SH-SY5Y (cell line): ENCODE data around the gene IL22RA1.

Experiments used
- GATA2 ChIP-seq: IDR thresholded peaks from 2 replicates; pipeline ENCODE4 v1.6.1; 2011; ENCODE audit warnings: mild to moderate bottlenecking, low read depth, low read length
- GATA3 ChIP-seq: IDR thresholded peaks from 2 replicates; pipeline ENCODE4 v1.6.1; 2011; ENCODE audit warnings: low read depth, mild to moderate bottlenecking, low read length, moderate library complexity

Gene IL22RA1

GRCh38 chr1:24119859-24120756 is 22.8 kb downstream of the IL22RA1 start:
- no peak for TF ChIP-seq GATA2
- TF ChIP-seq GATA3 = no peak

DNA sequence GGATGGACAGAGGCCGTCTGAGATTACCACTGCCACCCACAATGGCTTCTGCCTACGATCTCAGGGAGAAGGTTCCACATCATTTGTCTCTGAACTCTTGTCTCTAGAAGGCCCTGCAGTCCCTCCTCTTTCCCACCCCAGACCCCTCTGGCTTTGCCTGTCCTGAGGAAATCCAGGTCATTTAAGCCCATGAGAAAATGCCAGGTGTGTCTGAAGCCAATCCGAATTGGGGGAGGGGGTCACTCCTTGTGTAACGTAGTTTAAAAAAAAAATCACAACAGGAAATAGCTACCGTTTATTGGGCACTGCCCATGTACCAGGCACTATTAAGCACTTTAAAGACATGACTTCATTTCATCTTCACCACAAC is 23.5 kb downstream of the IL22RA1 start:
- no peak for TF ChIP-seq GATA2
- no peak for TF ChIP-seq GATA3

DNA sequence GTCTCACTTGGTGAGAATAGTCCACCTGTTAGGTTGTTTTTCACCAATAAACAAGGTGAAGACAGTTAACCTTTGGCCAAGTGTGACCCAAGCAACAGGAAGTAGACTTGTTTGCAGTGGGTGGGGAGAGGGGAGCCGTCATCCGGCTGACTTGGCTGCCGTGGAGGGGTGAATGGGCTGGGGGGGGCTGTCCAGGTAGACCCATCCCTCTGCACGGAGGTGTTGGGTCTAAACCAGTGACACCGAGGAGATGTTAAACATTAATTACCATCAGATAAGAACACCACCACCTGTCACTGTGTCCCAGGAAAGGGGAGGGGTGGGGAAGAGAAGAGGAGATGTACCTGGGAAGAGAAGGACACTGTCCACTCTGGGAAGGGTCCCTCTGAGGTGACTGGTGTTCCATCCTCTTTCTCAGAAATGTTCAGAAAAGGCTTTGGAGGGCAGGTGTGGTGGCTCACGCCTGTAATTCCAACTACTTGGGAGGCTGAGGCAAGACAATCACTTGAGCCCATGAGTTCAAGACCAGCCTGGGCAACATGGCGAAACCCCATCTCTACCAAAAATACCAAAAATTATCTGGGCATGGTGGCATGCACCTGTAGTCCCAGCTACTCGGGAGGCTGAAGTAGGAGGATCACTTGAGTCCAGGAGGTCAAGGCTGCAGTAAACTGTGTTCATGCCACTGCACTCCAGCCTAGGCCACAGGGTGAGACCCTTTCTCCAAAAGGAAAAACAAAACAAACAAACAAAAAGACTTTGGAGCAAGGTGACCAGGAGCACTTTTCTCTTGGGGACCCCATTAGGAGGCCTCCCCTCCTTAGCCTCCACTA is 24.3 kb downstream of the IL22RA1 start:
- TF ChIP-seq GATA3 (no peak), GATA2 (no peak)

- no peak for TF ChIP-seq GATA3
- TF ChIP-seq GATA2 = no peak
Measured at GRCh38 chr1:24117722-24118409, 25.1 kb downstream of the IL22RA1 start.

- no peak for TF ChIP-seq GATA3
- TF ChIP-seq GATA2 = no peak
Measured at GRCh38 chr1:24117132-24117531, 25.8 kb downstream of the IL22RA1 start.

- no peak for TF ChIP-seq GATA2
- no peak for TF ChIP-seq GATA3
Measured at GRCh38 chr1:24114753-24115152, 28.2 kb downstream of the IL22RA1 start.

DNA sequence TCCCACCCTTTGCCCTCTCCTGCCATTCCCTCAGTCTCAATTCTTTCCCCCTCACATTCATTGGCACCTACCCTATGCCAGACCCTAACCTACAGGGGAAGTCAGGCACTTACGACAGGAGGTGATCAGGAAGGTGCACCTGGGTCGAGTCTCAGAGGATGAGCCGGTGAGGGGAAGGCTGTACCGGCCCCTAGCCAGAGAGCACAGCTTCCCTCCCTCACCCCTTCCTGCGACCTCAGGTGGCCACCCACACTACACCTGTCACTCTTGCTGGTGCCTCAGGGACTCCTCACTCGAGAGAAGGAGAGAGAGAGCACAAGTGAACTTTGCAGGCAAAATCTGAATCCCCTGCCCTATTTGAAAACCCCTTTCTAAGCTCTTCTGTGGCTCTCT is 29.3 kb downstream of the IL22RA1 start:
- TF ChIP-seq GATA3 = no peak
- no peak for TF ChIP-seq GATA2

GRCh38 chr1:24111996-24112779 is 30.8 kb downstream of the IL22RA1 start, which contains the start of gene MYOM3:
MYOM3 (minus strand) TSS chr1:24112135; CDS start chr1:24108636, 3,499 bp downstream.
- no peak for TF ChIP-seq GATA3

DNA sequence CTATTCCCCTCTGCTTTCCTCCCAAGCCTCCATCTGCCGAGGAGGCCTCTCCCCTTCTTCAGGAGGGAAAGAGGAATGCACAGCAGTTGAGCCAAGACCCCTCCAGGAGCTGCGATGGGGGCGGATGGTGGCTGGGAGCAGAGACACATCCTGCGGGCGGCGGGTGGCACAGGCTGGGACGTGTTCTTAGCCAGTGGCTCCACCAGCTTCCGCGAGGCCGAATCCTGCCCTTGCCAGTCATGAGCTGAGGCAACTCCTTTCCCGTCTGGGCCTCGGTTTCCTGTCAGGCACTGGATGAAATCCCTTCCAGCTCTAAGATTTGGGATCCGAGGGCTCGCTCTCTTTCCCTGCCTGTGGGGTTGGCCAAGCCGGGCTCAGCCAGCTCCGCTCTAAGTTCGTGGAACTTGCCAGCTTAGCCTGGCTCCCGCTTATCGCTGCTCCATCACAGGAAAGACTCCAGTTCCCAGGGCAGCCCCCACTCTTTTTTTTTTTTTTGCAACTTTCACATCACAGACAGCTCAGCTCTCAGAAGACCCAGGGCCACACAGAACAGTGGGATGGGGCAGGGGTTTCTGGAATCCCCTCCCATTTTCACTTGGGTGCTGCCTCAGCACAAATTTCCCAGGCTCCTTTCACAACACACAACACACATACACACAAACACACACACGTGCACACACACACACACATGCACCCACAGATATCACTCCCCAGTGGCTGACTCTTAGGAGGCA is 31.5 kb downstream of the IL22RA1 start:
- TF ChIP-seq GATA3 (no peak), GATA2 (peak; percentile 89)

DNA sequence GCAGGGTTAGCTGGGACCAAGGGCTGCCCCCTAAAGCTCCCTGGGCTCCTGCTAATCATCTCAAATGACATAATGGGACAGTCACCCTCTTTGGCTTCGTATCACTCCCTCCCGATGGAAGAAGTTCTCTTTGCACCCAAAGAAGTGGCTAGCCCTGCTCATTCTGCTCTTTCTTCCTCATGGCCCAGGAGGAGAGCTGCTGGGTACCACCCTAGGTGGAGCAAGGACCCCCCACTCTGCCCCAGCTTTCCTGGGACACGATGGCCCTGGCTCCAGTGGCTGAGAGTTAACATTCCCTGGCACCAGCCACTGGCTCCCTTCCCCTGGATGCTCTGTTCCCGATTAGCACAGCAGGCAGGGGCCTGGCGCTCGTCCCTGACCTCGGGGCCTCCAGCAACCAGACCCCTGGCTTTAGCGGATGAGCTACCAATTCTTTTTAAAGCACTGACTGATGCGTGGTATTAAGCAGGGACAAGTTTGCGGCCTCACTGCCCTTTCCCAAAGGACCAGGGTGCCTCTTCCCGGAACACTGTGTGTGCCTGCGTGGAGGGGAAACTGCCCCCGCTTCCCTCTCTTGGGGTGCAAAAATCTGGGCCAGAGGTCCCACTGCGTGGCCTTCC is 32.2 kb downstream of the IL22RA1 start:
- TF ChIP-seq GATA2 = no peak
- no peak for TF ChIP-seq GATA3

GRCh38 chr1:24109686-24110475 is 33.1 kb downstream of the IL22RA1 start:
- no peak for TF ChIP-seq GATA2
- no peak for TF ChIP-seq GATA3

- TF ChIP-seq GATA2 (no peak), GATA3 (no peak)
Measured at GRCh38 chr1:24109166-24109483, 33.8 kb downstream of the IL22RA1 start.
